DMS153 treated with DMSO at 0.1 percent for 48 hours (cell line): ENCODE measurements around the gene FRZB.
"Not testable (repeated sequence)": the region's sequence is repeated elsewhere in the genome, so short reads cannot be mapped to it uniquely, and the experiment has no call there.

Experiments
- DNase-seq: peaks from one replicate; lab custom pipeline; 2025; ENCODE audit not compliant: unreplicated experiment; lab: John Stamatoyannopoulos, UW

The FRZB gene

GRCh38 chr2:182890773-182891378 lies 24.4 kb upstream of the FRZB start:
- DNase-seq: no peak

DNA sequence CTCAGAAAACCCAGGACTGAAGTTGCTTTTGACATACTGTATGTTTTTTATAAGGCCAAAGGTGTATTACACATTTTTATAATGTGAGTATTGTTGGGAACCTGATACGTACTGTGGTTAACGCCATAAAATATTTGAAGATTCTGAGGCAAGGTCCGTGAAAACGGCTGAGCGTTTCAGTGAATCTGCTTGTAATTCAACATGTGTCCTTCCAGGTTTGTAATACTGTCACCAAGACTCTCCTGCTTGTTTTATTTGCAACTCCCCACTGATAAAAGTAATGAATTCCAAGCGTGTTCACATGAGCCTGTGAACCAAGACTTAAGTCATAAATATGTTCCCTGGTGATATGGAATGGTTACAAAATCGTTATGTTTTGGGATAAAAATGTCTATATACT lies 23.9 kb upstream of the FRZB start:
- DNase-seq: no peak

DNA sequence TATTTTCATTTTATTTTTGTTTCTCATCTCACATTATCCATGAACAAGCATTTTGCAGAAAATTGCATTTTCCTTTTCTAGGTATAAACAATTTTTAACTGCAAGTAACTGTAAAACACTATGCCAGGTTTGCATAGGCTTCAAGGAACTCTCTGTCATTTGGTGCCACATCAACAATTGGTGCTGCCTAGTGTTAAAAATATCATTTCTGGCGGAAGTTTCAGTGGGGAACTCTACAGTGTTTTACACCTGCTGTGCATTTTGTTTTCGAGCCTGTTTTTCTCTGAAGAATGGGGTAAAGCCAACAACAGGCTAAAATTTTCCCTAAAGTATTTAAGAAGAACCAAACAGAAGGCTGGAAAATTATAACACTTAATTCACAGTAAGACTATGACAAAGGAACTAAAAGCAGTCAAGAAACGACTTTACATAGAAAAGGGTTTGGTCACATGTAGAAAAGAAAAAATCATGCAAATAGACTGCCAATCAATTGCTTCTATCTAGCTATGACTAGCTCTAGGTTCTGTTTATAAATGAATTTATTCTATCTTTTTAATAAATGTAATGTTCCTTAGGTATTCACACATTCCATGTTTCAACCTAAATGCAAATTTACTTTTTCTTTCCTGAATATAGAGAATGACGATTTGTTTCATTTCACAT lies 21.4 kb upstream of the FRZB start:
- DNase-seq: no peak

DNA sequence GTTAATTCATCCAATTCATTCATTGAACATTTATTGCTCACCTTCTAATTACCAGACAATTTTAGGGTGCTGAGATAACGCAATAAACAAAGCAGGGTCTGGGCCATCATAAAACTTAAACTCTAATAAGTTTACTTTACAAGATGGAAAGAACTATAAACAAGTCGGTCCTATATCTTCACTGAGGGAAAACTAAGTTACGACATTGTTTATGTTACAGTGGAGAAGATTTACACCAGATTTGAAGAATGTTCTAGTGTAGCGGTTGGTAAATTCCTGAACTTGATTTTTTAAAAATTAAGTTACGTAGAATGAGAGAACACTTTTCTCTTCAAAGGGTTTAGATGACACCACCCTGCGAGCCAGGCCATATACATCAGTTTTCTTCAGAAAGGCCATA lies 20.7 kb upstream of the FRZB start:
- DNase-seq: no peak

DNA sequence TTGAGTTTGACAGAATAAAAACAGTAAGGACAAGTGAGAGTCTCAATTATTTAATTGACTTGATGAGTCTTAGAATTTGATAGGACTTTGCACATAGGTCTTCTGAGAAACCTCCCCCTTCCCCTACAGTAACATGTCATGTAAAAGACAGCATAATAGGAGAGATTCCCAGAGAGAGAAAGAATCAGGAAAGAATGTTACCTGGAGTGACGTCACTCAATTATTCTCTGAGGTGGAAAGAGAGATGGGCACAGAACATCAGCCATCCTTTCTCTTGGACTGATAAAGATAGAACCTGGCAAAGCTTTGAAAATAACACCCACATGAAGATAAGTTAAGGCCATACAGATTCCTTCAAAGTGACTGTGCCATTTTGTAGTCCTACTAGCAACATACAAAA lies 19.3 kb upstream of the FRZB start:
- DNase-seq: no peak

GRCh38 chr2:182883451-182883850 lies 17.0 kb upstream of the FRZB start:
- DNase-seq: no peak

DNA sequence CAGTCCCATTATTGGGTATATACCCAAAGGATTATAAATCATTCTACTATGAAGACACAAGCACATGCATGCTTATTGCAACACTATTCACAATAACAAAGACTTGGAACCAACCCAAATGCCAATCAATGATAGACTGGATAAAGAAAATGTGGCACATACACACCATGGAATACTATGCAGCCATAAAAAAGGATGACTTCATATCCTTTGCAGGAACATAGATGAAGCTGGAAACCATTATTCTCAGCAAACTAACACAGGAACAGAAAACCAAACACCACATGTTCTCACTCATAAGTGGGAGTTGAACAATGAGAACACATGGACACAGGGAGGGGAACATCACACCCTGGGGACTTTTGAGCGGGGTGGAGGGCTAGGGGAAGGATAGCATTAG lies 13.7 kb upstream of the FRZB start:
- DNase-seq: not testable (repeated sequence)

GRCh38 chr2:182876653-182877052 lies 10.2 kb upstream of the FRZB start:
- not testable (repeated sequence) for DNase-seq

GRCh38 chr2:182870227-182870626 lies 3.8 kb upstream of the FRZB start:
- no peak for DNase-seq

- no peak for DNase-seq
Measured at GRCh38 chr2:182868054-182868796, 1.8 kb upstream of the FRZB start.

- no peak for DNase-seq
Measured at GRCh38 chr2:182867426-182868053, 1.1 kb upstream of the FRZB start.

DNA sequence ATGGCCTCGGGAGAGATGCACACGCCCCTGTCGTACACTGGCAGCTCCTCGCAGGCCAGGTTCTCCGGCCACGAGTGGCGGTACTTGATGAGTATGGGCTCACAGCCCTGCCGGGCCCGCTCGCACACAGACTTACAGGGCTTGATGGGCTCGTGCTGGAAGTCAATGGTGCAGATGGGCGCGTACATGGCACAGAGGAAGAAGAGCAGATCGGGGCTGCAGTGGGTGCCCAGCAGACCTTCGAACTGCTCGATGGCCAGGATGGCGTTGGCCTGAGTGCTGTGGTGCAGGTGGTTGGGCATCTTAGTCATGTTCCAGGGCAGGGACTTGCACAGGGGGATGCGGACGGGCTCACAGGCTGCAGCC lies 359 bp downstream of the FRZB start:
- peak; percentile 38 for DNase-seq

GRCh38 chr2:182864949-182865570 lies 1.4 kb downstream of the FRZB start:
- no peak for DNase-seq

DNA sequence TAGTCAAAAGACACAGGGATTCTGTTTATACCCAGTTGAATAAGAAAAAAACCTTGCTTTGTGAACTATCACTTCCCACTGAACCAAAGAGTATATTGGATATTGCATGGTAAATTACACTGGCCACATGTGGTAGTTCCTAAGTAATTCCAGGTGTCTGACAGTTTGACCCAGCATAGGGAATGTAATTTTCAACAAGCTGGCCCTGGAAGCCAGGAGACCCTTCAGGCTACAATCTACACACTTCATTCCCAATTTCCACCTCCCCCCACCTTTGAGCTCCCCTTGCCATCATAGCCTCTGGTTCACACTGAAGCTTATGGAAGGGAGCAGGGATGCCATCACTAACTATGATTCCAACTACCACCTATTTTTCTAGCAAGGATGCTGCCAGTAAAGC lies 2.8 kb downstream of the FRZB start:
- no peak for DNase-seq

DNA sequence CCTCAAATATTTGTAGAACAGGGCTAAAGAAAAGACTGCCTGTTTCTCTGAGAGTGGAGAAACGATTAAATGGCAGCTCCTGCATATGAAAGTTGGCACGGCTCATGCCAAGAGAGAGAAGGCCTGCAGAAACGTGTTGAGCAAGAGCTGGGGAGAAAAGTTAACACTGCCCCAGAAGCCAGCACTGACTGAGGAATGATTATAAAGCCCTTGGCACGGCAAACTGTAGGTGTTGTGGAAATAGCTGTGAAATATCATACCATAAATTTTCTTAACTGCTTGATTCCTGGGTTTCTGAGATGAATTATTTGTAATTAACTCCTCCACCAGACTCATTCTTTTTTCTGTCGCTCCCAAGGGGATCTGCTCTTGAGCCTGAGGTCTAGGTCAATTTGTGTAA lies 4.3 kb downstream of the FRZB start:
- DNase-seq: no peak

DNA sequence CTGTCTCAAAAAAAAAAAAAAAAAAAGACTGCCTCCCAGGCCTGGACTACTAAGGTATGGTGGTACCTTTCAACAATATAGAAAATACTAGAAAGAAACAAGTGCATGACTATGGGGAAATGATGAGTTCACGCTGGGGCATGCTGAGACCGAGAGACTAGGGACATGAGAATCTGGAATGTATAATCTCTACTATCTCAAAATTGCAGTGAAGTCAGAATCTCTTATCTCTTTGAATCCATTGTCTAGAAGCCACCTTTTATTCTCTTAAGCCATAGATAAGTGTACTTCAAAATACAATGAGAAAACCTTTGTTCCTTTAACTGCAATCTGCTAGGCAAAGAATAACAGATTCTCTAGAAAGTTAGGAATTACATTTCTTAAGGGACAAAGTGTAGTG lies 5.6 kb downstream of the FRZB start:
- no peak for DNase-seq

GRCh38 chr2:182858671-182859070 lies 7.8 kb downstream of the FRZB start:
- no peak for DNase-seq

GRCh38 chr2:182855376-182855775 lies 11.1 kb downstream of the FRZB start:
- DNase-seq: no peak

GRCh38 chr2:182854375-182855105 lies 11.9 kb downstream of the FRZB start:
- DNase-seq: no peak

DNA sequence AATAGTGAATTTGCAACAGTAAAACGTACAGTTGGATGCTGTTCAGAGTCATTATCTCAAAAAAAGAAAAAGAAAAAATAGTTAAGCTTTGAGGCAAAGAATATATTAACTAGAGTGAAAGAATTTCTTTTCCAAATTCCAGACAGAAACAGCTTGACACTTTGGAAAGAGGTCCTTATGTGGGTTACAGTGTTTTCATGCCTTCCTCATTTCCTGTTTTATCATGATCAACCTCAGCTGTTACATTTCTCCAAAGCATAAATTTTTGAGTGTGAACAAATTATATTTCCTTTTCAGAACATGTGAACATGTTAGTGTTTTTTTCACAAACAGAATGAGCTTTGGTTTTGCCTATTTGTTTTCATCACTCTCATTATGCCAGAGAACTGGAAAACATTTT lies 13.6 kb downstream of the FRZB start:
- DNase-seq: no peak

GRCh38 chr2:182852090-182852489 lies 14.3 kb downstream of the FRZB start:
- DNase-seq: peak; percentile 48
